H1 (cell line): Measurements from ENCODE around the gene MTAP. TPM values are rescaled to one million over a fixed set of nuclear protein-coding genes. Genes with fewer than 3 reads are reported as not detected.

Source experiments
- CTCF ChIA-PET: fragments of 300-600 bp; sonication (Branson Sonifier 250); formaldehyde crosslinking; loops from one replicate; lab custom pipeline; 2021; ENCODE audit not compliant: partially characterized antibody; lab: Charles Lee
- POLR2A ChIA-PET: fragments of 300-600 bp; sonication (Branson Sonifier 250); formaldehyde crosslinking; loops from one replicate; lab custom pipeline; 2021; ENCODE audit warnings: inconsistent platforms; ENCODE audit not compliant: partially characterized antibody; lab: Charles Lee
- DNase-seq, 2 experiments: peaks; one replicate each; pipeline versions ENCODE4 v3.0.0 to v3.0.0-alpha.2; 2010 to 2022; ENCODE audit warnings: low spot score in 2 of 2, low read depth in 1 of 2, mixed read lengths in 1 of 2
- FAIRE-seq: peaks from 2 replicates; lab custom pipeline; 2011; peaks lifted over from hg19 to GRCh38; lab: Jason Lieb, UNC
- H2AFZ ChIP-seq: 2 replicates; pipeline ENCODE4 v1.8.1; 2012; ENCODE audit warnings: low read length, inconsistent platforms
- H2AK5ac ChIP-seq: 2 replicates; pipeline ENCODE4 v1.6.1; 2013; ENCODE audit warnings: low read depth, low read length
- H2BK120ac ChIP-seq: replicated peaks from 2 replicates; pipeline ENCODE3; 2013; ENCODE audit warnings: low read depth, low read length, inconsistent platforms
- H2BK12ac ChIP-seq: 2 replicates; pipeline ENCODE4 v1.6.1; 2013; ENCODE audit warnings: low read depth, low read length
- H2BK15ac ChIP-seq: 2 replicates; pipeline ENCODE4 v1.6.1; 2013; ENCODE audit warnings: low read length
- H2BK20ac ChIP-seq: 2 replicates; pipeline ENCODE4 v1.6.1; 2013; ENCODE audit warnings: low read length
- H2BK5ac ChIP-seq: 2 replicates; pipeline ENCODE4 v1.6.1; 2013; ENCODE audit warnings: low read depth, low read length
- H3K14ac ChIP-seq: 2 replicates; pipeline ENCODE4 v1.6.1; 2013; ENCODE audit warnings: inconsistent platforms; ENCODE audit not compliant: insufficient read length
- H3K18ac ChIP-seq: 2 replicates; pipeline ENCODE4 v1.6.1; 2013; ENCODE audit warnings: low read length; ENCODE audit errors: extremely low read depth
- H3K23ac ChIP-seq: 2 replicates; pipeline ENCODE4 v1.6.1; 2013; ENCODE audit warnings: inconsistent platforms; ENCODE audit not compliant: insufficient read length
- H3K23me2 ChIP-seq: 2 replicates; pipeline ENCODE4 v1.6.1; 2013; ENCODE audit warnings: low read depth, low read length
- H3K27ac ChIP-seq: 2 replicates; pipeline ENCODE4 v1.6.1; 2011; ENCODE audit warnings: low read depth, low read length, inconsistent platforms
- H3K27me3 ChIP-seq, 4 experiments: replicated peaks in 1 of 4; 1 replicate in 1 of 4; 2 replicates in 3 of 4; pipeline versions ENCODE4 v1.6.1 to v1.8.1; 2011 to 2013; ENCODE audit warnings: low read length in 3 of 4, mild to moderate bottlenecking in 3 of 4, inconsistent platforms in 2 of 4, mixed read lengths in 2 of 4, moderate library complexity in 1 of 4; ENCODE audit not compliant: control insufficient read depth in 3 of 4, insufficient read depth in 3 of 4; ENCODE audit errors: extremely low read depth in 1 of 4
- H3K36me3 ChIP-seq, 4 experiments: 2 replicates each; pipeline versions ENCODE4 v1.6.1 to v1.8.1; 2011 to 2013; ENCODE audit warnings: mild to moderate bottlenecking in 4 of 4, low read length in 3 of 4, moderate library complexity in 2 of 4, control low read depth in 1 of 4, inconsistent platforms in 1 of 4; ENCODE audit not compliant: insufficient read depth in 4 of 4, control insufficient read depth in 2 of 4
- H3K4ac ChIP-seq: replicated peaks from 2 replicates; pipeline ENCODE3; 2013; ENCODE audit warnings: low read length, low read depth, mixed read lengths, inconsistent platforms; ENCODE audit not compliant: insufficient read length
- H3K4me1 ChIP-seq, 4 experiments: replicated peaks in 1 of 4; 1 replicate in 1 of 4; 2 replicates in 3 of 4; pipeline versions ENCODE4 v1.6.1 to v1.8.1; 2011 to 2013; ENCODE audit warnings: low read length in 3 of 4, inconsistent platforms in 2 of 4, mixed read lengths in 1 of 4; ENCODE audit not compliant: insufficient read depth in 4 of 4, control insufficient read depth in 3 of 4
- H3K4me2 ChIP-seq, 2 experiments: 2 replicates each; pipeline versions ENCODE4 v1.6.1 to v1.8.1; 2011 to 2013; ENCODE audit warnings: low read depth in 2 of 2, low read length in 2 of 2, control low read depth in 1 of 2, inconsistent platforms in 1 of 2, mild to moderate bottlenecking in 1 of 2; ENCODE audit not compliant: insufficient read depth in 1 of 2
- H3K4me3 ChIP-seq, 4 experiments: fragments of 200-600, 300-600 bp in 1 of 4; sonication (generic), shearing (Covaris generic), sonication (Bioruptor Twin) in 1 of 4; 2 replicates each; pipeline versions ENCODE4 v1.5.1 to v1.8.1; 2011 to 2016; ENCODE audit warnings: low read length in 4 of 4, low read depth in 3 of 4, control low read depth in 2 of 4, inconsistent platforms in 2 of 4, mild to moderate bottlenecking in 2 of 4, mixed read lengths in 1 of 4, moderate library complexity in 1 of 4; ENCODE audit not compliant: insufficient read depth in 2 of 4; ENCODE audit errors: extremely low read depth in 1 of 4
- H3K56ac ChIP-seq: replicated peaks from 2 replicates; pipeline ENCODE3; 2013; ENCODE audit warnings: low read depth, mild to moderate bottlenecking, mixed read lengths, low read length, inconsistent platforms; ENCODE audit not compliant: insufficient read length
- H3K79me1 ChIP-seq: 2 replicates; pipeline ENCODE4 v1.6.1; 2013; ENCODE audit warnings: low read depth, low read length, control low read depth
- H3K79me2 ChIP-seq, 2 experiments: 2 replicates each; pipeline versions ENCODE4 v1.6.1 to v1.8.1; 2012 to 2013; ENCODE audit warnings: low read length in 2 of 2, mild to moderate bottlenecking in 2 of 2, inconsistent platforms in 1 of 2; ENCODE audit not compliant: insufficient read depth in 2 of 2, control insufficient read depth in 1 of 2
- H3K9ac ChIP-seq, 4 experiments: replicated peaks in 1 of 4; 1 replicate in 1 of 4; 2 replicates in 3 of 4; pipeline versions ENCODE4 v1.6.1 to v1.8.1; 2011 to 2013; ENCODE audit warnings: low read depth in 3 of 4, low read length in 3 of 4, control low read depth in 2 of 4, mild to moderate bottlenecking in 2 of 4, moderate library complexity in 2 of 4, inconsistent platforms in 1 of 4; ENCODE audit errors: extremely low read depth in 1 of 4
- H3K9me3 ChIP-seq, 2 experiments: 2 replicates each; pipeline versions ENCODE4 v1.6.1 to v1.8.1; 2012 to 2013; ENCODE audit warnings: mild to moderate bottlenecking in 2 of 2, moderate library complexity in 2 of 2, control low read depth in 1 of 2, inconsistent platforms in 1 of 2, low read depth in 1 of 2, low read length in 1 of 2, mixed read lengths in 1 of 2; ENCODE audit not compliant: insufficient read depth in 2 of 2
- H4K20me1 ChIP-seq, 2 experiments: replicated peaks in 1 of 2; 2 replicates each; pipeline versions ENCODE3 to v1.8.1; 2011 to 2013; ENCODE audit warnings: inconsistent platforms in 2 of 2, low read length in 2 of 2, mild to moderate bottlenecking in 1 of 2; ENCODE audit not compliant: insufficient read depth in 2 of 2, control insufficient read depth in 1 of 2
- H4K5ac ChIP-seq: 2 replicates; pipeline ENCODE4 v1.6.1; 2013; ENCODE audit warnings: low read length, low read depth, mixed read lengths, inconsistent platforms; ENCODE audit not compliant: insufficient read length
- H4K8ac ChIP-seq: 2 replicates; pipeline ENCODE4 v1.8.0; 2013; ENCODE audit warnings: mild to moderate bottlenecking, moderate library complexity, low read length, inconsistent platforms; ENCODE audit not compliant: insufficient read depth; ENCODE audit errors: extremely low read depth
- H4K91ac ChIP-seq: replicated peaks from 2 replicates; pipeline ENCODE3; 2013; ENCODE audit warnings: low read length, mixed read lengths, inconsistent platforms; ENCODE audit not compliant: insufficient read length
- EGR1 ChIP-seq: IDR thresholded peaks from 2 replicates; pipeline ENCODE4 v1.6.1; 2011; ENCODE audit warnings: low read depth, low read length, borderline replicate concordance
- GABPA ChIP-seq: IDR thresholded peaks from 2 replicates; pipeline ENCODE4 v1.6.1; 2011; ENCODE audit warnings: mild to moderate bottlenecking, low read length, moderate library complexity, borderline replicate concordance; ENCODE audit not compliant: insufficient read depth
- GTF2F1 ChIP-seq: IDR thresholded peaks from 2 replicates; pipeline ENCODE4 v1.6.1; 2012; ENCODE audit warnings: low read depth, low read length, improper control_type of control experiment, borderline replicate concordance
- RAD21 ChIP-seq, 2 experiments: IDR thresholded peaks in 1 of 2; conservative IDR thresholded peaks in 1 of 2; 2 replicates each; pipeline ENCODE4 v1.6.1; 2011; ENCODE audit warnings: low read depth in 2 of 2, low read length in 2 of 2, improper control_type of control experiment in 1 of 2, inconsistent platforms in 1 of 2, mild to moderate bottlenecking in 1 of 2, moderate library complexity in 1 of 2
- RFX5 ChIP-seq: IDR thresholded peaks from 2 replicates; pipeline ENCODE4 v1.6.1; 2011; ENCODE audit warnings: low read depth, low read length, improper control_type of control experiment, borderline replicate concordance
- SP1 ChIP-seq: IDR thresholded peaks from 2 replicates; pipeline ENCODE4 v1.6.1; 2011; ENCODE audit warnings: low read depth, low read length
- SP4 ChIP-seq: IDR thresholded peaks from 2 replicates; pipeline ENCODE4 v1.6.1; 2012; ENCODE audit warnings: low read length, inconsistent platforms
- TEAD4 ChIP-seq: IDR thresholded peaks from 2 replicates; pipeline ENCODE4 v1.6.1; 2012; ENCODE audit warnings: low read depth, low read length, inconsistent platforms, mixed read lengths
- WGBS, 2 experiments: shearing (Covaris generic) in 1 of 2; methylation state at CpG; one replicate each; pipeline versions ENCODE4 v1.1.6 to v1.1.7; 2013 to 2015; ENCODE audit warnings: low lambda C conversion rate in 2 of 2, mixed read lengths in 2 of 2, inconsistent platforms in 1 of 2, low coverage in 1 of 2, missing lambda C conversion rate in 1 of 2; ENCODE audit not compliant: insufficient replicate concordance in 2 of 2, insufficient coverage in 1 of 2, insufficient read length in 1 of 2; ENCODE audit errors: extremely low coverage in 1 of 2, missing lambda C conversion rate in 1 of 2; 5-methylcytosine and 5-hydroxymethylcytosine counted together
- polyA plus RNA-seq, 7 experiments: library from polyadenylated mRNA; depleted of rRNA in 3 of 7; stranded (reverse) in 5 of 7; unstranded in 2 of 7; fragments of >200 nt in 5 of 7; fragments of 200-250 nt in 2 of 7; gene quantifications; 1 replicate in 5 of 7; 2 replicates in 1 of 7; 4 replicates in 1 of 7; pipeline versions ENCODE4 v1.2.1 to v1.2.3, GENCODE V29; 2011 to 2013; ENCODE audit warnings: missing spikeins in 2 of 7, mixed read lengths in 2 of 7
- total RNA-seq: library from RNA; stranded (reverse); fragmentation: NEBNext Ultra II Directional; extraction: Animal tissue kit (Norgen Biotek cat#: 25700); gene quantifications from 2 replicates; pipeline ENCODE4 v1.2.1, GENCODE V29; 2021
- TF ChIP-seq, protein P1 (sequence below): IDR thresholded peaks from 2 replicates; pipeline ENCODE4 v1.6.1; 2011; ENCODE audit warnings: low read depth, mild to moderate bottlenecking, low read length; ENCODE audit not compliant: insufficient read depth
- TF ChIP-seq, protein P2 (sequence below): IDR thresholded peaks from 2 replicates; pipeline ENCODE4 v1.6.1; 2012; ENCODE audit warnings: inconsistent platforms
- TF ChIP-seq, protein P3 (sequence below): IDR thresholded peaks from 2 replicates; pipeline ENCODE4 v1.6.1; 2012; ENCODE audit warnings: low read length, inconsistent platforms

The MTAP gene
- total and polyA plus RNA-seq, 2 of the 8 experiments (the other 6 are each of a cell fraction or from before 2014, with no cell fraction given), result 16.4 to 100 TPM

DNA sequence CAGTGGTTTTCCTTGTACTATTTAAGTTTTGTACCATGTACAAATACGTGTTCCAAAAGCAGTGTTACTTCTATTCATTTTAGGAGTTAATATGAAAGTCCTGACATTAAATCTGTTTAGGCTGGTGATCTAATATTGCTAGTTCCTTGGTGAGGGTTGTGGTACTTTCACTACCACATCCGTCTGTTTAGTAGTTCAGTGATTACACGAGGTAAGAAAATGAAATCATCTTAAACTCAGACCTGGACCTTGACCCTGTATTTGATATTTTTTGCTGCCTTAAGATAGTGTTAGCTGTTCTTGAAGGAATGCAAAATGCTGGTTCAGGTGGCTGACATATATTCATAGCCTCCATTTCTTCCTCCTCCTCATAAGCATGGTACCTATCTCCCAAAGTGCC lies 50.3 kb downstream of the MTAP start:
- Histone ChIP-seq H4K8ac (no peak overlapping the region), H3K4me1 (no peaks in the 10 kb centered on the region), H3K9ac (no peak overlapping the region), H2BK15ac (no peak overlapping the region), H2BK5ac (no peak overlapping the region), H3K9me3 (0 out of 4 replicates have a peak, but pooled peaks cover 0 to 3% of the 10 kb centered on the region in 2 experiments), H3K23ac (no peak overlapping the region), H3K27me3 (no peaks in the 10 kb centered on the region), H3K23me2 (no peaks in the 10 kb centered on the region), H2AK5ac (no peak overlapping the region), H3K14ac (no peak overlapping the region), H3K79me2 (no peaks in the 10 kb centered on the region), H3K27ac (no peak overlapping the region), H3K18ac (no peak overlapping the region), H3K4ac (no peak overlapping the region), H3K4me3 (no peak overlapping the region), H3K4me2 (no peak overlapping the region), H2BK120ac (no peak overlapping the region), H4K20me1 (peaks cover 0 to 1% of the 10 kb centered on the region in 2 experiments), H4K5ac (no peak overlapping the region), H2AFZ (no peak overlapping the region), H3K79me1 (peaks cover 5% of the 10 kb centered on the region; the same call in 1 of the 2 replicates), H2BK20ac (no peak overlapping the region), H4K91ac (no peak overlapping the region), H2BK12ac (no peak overlapping the region), H3K36me3 (peaks cover 9 to 77% (median 49%) of the 10 kb centered on the region in 4 experiments), H3K56ac (no peak overlapping the region)
- WGBS, 2 experiments, result 90% methylated on average over 3 of the region's 3 CpGs; no CpG with 5 or more reads in 1 of the 2 experiments
- DNase-seq (no peak), FAIRE-seq (no peak)
- POLR2A ChIA-PET, result no interaction called here
- CTCF ChIA-PET, result interaction anchor here (1.7 kb wide), 1 partner anchor 39 kb away, joined by 9 read pairs; no protein-coding TSS in a partner anchor
- TF ChIP-seq RFX5 (no peak), SP1 (no peak), EGR1 (no peak), SP4 (no peak), GTF2F1 (no peak), GABPA (no peak), RAD21 (IDR thresholded peaks at IDR 0.05 in 1 of 2, conservative IDR thresholded peaks at IDR 0.05 in 1 of 2; ENCODE audit: low read depth in 2 of 2, low read length in 2 of 2) (no peak), TEAD4 (no peak)
- TF ChIP-seq, protein P1, sequence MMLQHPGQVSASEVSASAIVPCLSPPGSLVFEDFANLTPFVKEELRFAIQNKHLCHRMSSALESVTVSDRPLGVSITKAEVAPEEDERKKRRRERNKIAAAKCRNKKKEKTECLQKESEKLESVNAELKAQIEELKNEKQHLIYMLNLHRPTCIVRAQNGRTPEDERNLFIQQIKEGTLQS, result no peak
- TF ChIP-seq, protein P2, sequence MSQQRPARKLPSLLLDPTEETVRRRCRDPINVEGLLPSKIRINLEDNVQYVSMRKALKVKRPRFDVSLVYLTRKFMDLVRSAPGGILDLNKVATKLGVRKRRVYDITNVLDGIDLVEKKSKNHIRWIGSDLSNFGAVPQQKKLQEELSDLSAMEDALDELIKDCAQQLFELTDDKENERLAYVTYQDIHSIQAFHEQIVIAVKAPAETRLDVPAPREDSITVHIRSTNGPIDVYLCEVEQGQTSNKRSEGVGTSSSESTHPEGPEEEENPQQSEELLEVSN, result no peak
- TF ChIP-seq, protein P3, sequence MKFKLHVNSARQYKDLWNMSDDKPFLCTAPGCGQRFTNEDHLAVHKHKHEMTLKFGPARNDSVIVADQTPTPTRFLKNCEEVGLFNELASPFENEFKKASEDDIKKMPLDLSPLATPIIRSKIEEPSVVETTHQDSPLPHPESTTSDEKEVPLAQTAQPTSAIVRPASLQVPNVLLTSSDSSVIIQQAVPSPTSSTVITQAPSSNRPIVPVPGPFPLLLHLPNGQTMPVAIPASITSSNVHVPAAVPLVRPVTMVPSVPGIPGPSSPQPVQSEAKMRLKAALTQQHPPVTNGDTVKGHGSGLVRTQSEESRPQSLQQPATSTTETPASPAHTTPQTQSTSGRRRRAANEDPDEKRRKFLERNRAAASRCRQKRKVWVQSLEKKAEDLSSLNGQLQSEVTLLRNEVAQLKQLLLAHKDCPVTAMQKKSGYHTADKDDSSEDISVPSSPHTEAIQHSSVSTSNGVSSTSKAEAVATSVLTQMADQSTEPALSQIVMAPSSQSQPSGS, result no peak
